GM21423 (cell line): ENCODE data around the gene CITED2.
A peak's percentile ranks its signal among the peaks of the same experiment; 100 is the strongest.
"Not testable (repeated sequence)": the region's sequence is repeated elsewhere in the genome, so short reads cannot be mapped to it uniquely, and the experiment has no call there.

Experiments
- ATAC-seq: cut with Tn5 transposase; IDR thresholded peaks from one replicate; pipeline ENCODE4 v1.9.1; 2021; ENCODE audit warnings: mild to moderate bottlenecking, moderate library complexity; ENCODE audit not compliant: unreplicated experiment

The CITED2 gene, protein sequence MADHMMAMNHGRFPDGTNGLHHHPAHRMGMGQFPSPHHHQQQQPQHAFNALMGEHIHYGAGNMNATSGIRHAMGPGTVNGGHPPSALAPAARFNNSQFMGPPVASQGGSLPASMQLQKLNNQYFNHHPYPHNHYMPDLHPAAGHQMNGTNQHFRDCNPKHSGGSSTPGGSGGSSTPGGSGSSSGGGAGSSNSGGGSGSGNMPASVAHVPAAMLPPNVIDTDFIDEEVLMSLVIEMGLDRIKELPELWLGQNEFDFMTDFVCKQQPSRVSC

DNA sequence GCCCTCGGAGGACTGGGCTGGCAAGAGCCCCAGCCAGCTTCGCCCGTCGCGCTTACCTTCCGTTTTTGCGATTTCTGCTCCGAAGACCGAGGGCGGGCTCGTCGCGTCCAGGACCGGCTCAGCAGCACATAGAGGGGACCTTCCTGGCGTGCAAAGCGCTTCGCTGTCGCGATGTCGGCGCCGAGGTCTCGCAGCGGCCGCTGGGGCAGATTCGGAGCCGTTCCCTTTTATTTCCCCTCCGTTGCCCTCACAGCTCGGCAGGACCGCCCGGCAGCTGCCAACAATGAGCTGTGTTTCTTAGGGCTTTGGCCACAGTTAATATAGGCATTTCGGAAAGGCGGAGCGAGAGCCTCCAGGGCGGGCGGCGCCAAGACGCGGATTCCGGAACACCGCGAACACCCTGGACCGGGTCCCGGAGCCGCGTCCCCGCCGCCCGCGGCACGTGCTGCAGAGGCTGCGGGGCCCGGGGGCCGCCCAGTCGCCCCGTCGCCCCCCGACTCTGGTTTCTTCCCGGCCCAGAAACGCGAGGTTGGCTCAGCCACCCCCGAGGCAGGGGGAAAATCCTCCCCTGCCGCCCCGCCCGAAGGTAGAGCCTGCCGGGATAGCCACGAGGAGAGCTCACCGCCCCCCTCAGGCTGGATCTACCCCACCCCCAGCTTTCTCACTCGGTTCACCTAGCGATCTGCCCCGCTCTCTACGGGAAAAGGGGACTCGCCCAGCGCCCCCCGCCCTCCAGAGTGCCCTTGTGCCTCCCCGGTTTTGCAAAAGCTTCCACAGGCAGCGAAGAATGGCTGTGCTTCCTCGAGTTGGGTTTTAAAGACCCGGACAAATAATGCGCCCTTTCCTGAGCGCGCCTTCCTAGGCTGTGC lies at the start of gene CITED2:
Gene CITED2 (minus strand): TSS at position 292 of the 869 bp plus-strand sequence. CDS start 704 bp downstream, outside the sequence.
- ATAC-seq, result peak; percentile 68

DNA sequence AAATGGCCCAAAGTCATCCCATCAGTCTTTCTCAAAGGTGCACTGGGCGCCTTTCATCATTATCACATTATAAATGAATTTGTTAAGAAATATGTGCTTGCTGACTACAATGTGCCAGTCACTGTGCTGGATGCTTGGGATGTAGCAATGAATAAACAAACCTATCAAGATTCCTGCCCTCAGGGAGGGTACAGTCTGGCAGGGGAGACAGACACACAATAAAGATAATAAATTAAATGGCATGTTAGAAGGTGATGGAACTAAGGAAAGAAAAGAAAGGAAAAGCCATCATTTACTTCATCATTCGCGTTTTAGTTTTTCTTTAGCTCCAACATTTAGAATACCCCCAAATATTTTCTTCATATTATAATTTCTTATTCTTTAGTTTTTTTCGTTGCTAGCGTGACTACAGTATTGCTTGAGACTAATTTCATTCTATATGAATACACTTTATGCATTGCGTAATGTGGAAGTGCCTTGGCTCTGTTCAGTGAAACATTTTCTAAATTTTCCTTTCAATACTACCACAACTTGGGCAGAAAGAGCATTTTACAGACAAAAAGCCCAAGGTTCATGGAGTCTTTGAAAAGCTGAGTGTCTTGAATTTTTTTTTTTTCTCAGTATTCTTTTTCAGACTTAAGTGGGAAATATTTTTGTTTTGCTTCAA lies 48.7 kb upstream of the CITED2 start:
- ATAC-seq, result no peak

DNA sequence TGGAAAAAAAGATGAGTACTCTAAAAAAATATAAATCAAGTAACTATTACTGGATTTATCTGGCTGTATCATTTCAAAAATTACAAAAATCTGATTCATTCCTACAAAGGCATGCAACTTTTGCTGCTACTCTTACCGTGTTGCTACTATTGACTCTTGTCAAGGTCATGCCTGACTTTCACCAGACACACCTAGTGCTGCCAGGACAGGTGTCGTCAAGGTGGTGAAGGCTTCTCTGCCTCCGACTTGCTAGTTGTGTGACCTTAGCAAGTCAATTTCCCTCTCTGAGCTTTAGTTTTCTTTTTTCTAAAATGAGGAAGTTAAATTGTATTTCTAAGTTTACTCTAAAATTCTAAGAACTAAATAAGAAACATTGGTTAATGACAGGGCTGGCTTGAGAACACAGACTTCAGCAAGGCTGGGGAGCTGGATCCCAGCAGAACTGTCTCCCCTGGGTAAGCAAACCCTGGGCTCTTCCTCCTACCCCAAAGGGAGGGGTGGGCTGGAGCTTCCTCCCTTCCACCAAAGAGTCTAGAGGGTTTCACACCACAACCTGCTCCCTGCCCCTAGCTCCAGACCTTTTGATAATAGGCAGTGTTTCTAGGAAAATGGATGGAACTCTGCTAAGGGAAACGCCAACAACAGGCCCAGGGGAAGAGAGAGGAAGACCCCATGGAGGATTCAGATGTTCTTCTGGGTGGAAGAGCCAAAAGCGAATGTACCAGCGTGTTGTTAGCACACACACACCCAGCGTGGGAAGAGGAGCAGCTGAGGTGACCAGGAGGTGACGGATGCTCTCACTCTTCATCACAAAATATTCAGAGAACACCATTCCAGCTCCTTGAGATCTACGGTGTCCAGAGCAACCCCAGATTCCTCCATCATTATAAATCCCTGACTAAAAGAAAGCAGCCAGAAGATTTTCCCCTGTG lies 47.9 kb upstream of the CITED2 start:
- ATAC-seq, result no peak

DNA sequence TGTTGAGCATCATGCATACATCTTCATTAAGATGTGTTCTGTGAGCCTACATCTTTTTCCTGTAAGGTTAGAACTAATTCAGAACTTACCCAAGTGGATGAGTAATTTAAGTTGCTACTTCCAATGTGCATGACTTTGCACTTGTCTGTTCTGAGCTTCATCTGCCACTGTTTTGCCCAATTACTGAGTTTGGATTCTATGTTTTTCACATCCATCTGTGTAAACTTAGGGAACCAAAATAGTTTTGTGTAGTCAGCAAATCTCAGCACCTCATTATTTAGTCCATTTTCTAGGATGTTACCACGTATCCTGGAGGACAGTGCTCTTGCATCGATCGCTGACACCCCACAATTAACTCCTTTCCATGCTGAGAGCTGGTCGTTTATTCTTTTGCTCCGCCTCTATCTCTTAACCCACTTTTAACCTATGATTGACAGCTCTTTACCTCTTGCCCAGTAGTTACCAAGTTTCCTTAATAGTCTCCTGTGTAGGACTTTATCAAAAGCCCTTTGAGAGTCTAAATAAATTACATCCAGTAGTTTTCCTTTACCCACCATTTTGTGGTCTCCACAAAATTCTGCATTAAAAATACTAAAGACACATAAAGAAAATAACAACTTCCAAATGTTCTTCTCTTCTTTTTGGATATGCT lies 44.2 kb upstream of the CITED2 start:
- ATAC-seq, result no peak

DNA sequence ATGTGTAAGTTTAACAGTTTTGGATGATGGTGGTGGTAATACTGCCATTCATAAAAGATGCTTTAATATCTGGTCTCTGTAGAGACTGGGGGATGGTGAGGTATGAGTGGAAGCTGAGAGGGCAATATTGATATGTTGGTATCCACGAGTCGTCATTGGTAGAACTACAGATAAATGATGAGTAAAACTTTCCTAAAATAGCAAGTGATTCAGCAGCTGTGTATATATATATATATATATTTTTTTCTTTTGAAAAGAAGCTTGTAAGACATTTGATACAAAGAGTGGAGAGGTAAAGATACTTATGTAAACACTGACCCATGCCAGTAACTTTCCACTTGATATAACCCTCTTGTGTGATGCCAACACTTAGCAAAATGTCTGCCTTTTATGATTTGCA lies 41.7 kb upstream of the CITED2 start:
- no peak for ATAC-seq

DNA sequence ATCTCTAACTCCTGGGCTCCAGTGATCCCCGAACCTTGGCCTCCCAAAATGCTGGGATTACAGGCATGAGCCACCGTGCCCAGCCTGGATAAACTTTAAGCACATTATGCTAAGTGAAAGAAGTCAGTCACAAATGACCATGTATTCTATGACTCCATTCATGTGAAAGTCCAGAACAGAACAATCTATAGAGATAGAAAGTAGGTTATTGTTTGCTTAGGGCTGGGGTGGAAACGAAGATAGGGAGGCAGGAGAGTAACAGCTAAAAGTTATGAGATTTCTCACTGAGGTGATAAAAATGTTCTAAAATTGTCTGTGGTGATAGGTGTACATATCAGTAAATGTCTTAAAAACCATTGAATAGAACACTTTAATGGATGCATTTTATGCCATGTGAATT lies 40.9 kb upstream of the CITED2 start:
- ATAC-seq, result no peak

DNA sequence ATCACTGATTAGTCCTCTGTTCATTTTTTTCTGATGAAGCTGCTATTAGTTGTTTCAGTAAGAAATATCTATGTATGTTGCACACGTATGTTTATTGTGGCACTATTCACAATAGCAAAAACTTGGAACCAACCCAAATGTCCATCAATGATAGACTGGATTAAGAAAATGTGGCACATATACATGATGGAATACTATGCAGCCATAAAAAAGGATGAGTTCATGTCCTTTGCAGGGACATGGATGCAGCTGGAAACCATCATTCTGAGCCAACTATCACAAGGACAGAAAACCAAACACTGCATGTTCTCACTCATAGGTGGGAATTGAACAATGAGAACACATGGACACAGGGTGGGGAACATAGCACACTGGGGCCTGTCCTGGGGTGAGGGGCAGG lies 37.7 kb upstream of the CITED2 start:
- not testable (repeated sequence) for ATAC-seq

DNA sequence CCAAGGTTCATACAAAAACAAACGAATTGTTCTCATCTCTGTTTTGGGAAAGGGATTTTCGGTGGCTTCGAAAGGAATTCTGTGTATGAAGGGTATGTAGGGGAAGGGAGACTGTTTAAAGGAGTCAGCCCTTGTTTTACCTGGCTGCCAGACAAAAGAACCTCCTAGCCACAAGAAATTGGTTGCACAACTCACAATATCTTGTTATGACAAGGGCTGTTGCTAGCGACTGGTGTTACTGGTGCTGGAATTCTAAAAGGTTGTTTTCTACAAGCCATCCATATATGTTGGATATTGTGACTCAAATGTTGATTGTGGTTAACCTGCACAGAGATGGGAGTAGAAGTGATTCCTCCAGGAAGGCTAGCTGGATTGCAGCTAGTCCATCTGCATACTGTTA lies 34.6 kb upstream of the CITED2 start:
- ATAC-seq, result no peak

DNA sequence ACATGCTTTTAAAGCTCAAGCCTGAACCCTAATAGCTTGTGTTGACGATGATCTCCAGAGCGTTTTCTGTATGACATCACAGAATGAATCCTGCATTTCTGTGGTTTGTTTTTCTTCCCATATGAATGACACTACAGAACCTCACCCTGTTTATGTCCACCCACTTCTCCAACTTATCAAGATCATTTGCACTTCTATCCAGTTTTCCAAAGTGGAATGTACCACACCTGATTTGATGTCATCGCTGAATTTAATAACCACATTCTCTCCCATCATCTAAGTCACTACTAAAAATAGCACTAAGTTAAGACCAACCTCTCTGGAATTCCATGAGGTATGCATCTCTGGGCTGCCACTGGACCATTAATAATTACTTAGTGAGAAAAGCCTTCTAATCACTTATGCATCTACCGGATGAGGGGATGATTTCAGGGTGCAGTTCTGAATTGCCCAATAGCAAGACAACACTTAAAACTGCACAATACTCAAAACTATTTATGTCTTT lies 33.3 kb upstream of the CITED2 start:
- no peak for ATAC-seq

DNA sequence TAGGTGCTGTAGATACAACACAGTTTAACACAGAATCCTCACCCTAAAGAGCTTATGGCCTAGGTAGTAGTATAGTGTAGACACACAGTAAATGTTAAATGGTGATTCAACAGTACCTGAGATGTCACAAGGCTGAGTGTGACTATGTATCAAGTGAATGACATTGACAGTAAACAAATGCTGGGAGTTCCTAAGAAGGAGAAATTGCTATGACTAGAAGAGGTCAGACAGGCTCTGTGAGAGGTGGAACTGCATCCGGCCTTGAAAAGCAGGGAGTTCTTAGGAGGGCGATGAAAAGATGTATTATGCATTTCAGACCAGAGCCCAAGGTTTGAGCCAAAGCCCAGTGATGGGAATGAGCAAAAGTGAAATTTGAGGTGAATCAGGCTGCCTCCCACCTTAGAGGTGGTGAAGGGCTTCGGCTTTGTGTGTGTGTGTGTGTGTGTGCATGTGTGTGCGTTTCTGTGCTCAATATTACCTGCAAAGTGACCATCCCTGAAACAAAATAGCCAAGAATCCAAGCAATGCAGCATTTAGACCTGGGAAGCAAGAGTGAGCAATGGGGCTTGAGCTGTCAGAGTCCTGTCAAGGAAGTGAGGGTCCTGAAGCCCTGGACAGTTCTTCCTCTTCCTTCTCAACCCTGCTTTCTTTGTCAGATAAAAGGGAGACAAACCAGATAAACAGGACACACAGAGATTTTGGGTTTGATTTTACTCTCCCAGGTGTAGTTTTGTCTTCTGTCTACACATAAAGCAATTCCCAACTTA lies 32.3 kb upstream of the CITED2 start:
- ATAC-seq, result no peak

DNA sequence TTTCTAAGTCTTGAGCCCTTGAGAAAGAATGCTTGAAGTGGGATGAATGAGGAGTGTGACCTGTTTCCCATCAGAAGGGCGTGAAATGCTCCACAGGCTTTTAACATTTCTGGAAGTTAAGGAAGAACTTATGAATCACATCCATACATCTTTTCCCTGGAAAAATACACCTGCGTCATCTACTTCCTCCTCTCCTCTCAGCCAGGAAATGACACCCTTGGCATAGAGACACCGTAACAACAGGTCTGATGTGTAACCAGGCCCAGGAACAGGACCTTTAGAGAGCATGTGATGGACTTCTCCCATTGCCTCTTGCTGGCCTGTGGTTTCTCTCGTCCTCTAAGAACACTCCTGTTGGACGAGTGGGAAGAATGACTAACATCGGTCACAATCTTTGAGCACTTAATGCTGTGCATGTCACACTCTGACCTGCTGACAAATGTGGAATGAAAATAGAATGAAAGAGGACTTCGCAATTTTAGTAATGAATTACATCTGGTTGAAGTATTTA lies 28.5 kb upstream of the CITED2 start:
- no peak for ATAC-seq

DNA sequence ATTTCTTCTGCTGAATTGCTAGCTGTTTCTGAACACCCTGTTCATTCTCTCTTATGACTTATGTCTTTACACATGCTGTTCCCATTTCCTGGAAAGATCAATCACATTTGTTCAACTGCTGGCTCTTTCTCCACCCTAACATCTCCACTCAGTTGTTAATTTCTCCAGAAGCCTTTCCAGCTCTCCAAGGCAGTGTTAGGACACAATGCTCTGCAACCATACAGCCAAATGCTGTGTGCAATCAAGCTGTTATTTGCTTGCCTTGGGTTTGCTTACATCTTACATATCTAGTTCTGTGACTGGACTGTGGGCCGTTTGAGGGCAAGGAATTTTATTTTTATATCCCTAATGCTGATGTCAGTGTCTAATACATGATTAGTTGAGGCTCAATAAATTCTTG lies 24.2 kb upstream of the CITED2 start:
- no peak for ATAC-seq

DNA sequence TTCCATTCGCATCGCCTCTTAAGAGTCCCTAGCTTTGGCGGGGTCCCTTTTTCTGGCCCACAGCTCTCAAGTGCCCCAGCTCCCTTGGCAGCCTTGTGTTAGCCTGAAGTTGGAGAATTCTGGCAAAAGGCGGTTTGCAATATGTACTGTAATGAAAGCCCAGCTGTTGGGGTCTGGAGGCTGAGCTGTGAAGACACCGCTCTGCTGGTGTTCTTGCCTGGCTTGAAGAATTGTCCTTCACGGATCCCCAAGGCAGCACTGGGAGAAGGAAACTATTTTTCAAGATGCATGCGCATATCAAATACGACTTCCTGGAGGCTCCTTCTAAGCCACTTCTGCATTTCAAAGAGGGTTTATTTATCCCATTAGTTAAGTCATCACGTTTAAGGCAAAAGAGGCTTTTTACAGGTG lies 21.4 kb upstream of the CITED2 start:
- no peak for ATAC-seq

DNA sequence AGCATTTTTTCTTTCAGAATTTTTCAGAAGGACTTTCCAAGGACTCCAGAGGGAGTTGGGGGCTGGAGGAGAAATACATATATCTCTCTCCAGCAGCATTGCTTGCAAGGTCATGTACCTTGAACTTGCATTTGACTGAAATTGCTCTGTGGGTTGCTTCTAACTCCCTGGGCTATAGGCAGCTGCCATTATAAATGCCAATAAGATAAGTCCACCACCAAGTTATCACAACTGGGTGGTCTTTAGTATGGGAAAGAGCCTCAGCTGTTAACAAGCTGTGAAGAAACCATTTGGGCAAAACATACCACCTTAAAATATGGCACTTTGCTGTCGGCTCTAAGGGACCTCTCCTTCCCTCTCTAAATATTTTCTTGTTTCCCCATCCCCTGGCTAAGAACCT lies 20.9 kb upstream of the CITED2 start:
- ATAC-seq, result no peak

DNA sequence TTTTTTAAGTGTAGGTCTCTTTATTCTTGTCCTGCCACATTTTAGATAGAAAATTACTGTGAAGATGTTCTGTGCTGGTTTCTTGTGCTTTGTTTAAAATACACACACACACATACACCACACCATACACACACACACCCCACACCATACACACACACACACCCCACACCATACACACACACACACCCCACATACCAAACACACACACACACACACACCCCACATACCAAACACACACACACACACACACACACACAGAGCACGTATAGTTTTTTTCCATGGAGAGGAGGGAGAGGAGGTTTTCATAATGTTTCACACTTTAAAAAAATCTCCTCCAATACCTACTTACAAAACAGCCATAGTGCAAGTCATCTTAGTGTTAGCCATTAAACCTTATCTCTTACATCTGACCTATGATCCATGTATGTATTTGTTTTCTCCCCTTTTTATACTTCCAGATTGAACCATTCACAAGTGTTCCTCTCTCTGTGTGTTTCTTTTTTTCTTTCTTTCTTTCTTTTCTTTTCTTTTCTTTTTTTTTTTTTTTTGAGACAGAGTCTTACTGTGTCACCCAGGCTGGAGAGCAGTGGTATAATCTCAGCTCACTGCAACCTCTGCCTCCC lies 19.7 kb upstream of the CITED2 start:
- ATAC-seq, result no peak

DNA sequence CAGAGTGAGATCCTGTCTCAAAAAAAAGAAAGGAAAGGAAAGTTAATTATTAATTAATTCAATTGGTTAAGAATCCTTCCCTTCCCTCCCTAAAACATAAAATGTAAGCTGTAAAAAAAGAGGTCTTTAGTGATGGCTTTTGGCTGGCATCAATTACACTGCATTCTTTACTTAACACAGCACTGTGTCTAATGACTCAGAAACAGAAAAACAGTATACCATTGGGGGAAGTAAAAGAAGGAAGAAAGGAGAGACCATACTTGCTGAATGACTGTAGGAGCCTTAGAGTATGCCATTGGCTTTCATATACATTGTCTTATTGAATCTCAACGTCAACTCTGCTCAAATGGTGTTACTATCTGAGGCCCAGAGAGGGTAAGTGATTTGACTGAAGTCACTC lies 18.3 kb upstream of the CITED2 start:
- ATAC-seq, result peak; percentile 94

DNA sequence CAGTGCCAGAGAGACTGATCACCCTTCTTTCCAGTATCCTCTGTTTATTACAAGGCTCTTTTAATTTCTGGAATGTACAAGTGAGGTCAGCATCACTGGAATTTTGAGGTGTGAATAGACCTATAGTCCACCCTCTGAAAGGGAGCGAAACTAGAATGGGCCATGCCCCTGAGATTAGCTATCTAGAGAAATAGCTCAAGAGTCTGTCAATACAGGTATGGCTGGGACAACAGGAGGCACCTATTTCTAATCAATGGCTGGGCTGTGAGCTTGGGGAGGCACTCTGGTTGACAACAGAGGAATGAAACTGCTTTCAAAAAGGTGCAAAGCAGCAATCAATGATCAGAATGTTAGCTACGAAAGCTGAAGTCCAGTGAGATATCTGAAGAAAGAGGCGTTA lies 17.3 kb upstream of the CITED2 start:
- no peak for ATAC-seq

DNA sequence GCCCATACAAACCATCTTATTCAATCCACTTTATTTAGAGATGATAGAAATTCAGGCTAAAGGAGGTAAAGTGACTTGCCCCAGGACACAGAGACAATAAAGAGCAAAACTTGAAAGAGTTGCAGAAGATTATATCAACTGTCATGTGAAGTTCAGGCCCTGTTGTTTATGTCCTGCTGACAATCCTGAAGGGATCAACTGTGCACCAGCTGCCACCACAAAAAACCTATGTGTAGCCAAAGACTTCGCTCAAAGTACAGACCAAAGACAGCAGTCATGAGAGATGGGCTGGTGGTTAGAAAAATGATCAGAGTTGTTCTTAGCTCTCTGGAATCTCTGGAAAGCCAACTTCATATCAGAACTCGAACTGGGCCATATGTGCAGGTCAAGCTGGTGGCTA lies 16.0 kb upstream of the CITED2 start:
- ATAC-seq, result no peak

DNA sequence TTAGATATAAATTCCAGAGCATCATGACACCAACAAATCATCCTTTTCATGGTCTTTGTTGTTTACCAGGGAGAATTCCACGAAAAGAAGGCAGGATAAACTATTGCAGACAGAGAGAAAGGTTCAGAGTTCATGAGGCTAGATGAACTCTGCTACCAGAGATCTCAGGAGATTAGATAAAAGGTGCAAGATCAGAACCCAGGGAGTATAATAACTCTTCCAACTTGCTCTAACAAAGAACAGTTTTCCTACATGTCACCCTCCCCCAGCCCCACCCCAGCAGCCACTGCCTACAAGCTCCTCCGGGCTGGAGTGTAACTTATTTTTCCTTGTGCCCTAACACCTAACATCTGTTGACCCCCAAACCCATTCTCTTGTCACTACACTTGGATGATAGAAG lies 13.9 kb upstream of the CITED2 start:
- no peak for ATAC-seq
